Endothelial cell of umbilical vein (primary cell): Measurements from ENCODE around the gene PHF2. TPM values are rescaled to one million over a fixed set of nuclear protein-coding genes. Genes with fewer than 3 reads are reported as not detected.

Experiments used
- BruUV-seq: library from RNA; stranded (reverse); fragments of 400-500 nt; replicated peaks from 2 replicates; lab custom pipeline; 2021; lab: Mats Ljungman, UMichigan
- CTCF ChIA-PET: fragments of 300-600, 350-600 bp; sonication (Branson Sonifier 250); formaldehyde crosslinking; loops from one replicate; lab custom pipeline; 2021; ENCODE audit warnings: antibody characterized with exemption, inconsistent platforms; lab: Charles Lee
- POLR2A ChIA-PET: fragments of 300-600, 350-600 bp; sonication (Branson Sonifier 250); formaldehyde crosslinking; loops from one replicate; lab custom pipeline; 2021; ENCODE audit warnings: antibody characterized with exemption, inconsistent platforms; lab: Charles Lee
- DNase-seq: peaks from one replicate; pipeline ENCODE4 v3.0.0-alpha.2; 2011; ENCODE audit warnings: low read depth, low spot score
- FAIRE-seq: peaks from 2 replicates; lab custom pipeline; 2011; peaks lifted over from hg19 to GRCh38; lab: Jason Lieb, UNC
- H2AFZ ChIP-seq: 2 replicates; pipeline ENCODE4 v1.6.0; 2012; ENCODE audit warnings: low read depth, low read length, control low read depth, inconsistent platforms
- H3K27ac ChIP-seq: 2 replicates; pipeline ENCODE4 v1.5.1; 2011; ENCODE audit warnings: low read depth, mild to moderate bottlenecking, control low read depth, low read length, moderate library complexity; ENCODE audit not compliant: insufficient read depth
- H3K27me3 ChIP-seq, 2 experiments: 2 replicates each; pipeline versions ENCODE4 v1.6.0 to v1.6.1; 2011; ENCODE audit warnings: low read length in 2 of 2, mixed read lengths in 1 of 2; ENCODE audit not compliant: control insufficient read depth in 2 of 2, insufficient read depth in 2 of 2
- H3K36me3 ChIP-seq, 2 experiments: 2 replicates in 1 of 2; 3 replicates in 1 of 2; pipeline ENCODE4 v1.5.1; 2011; ENCODE audit warnings: low read length in 2 of 2, mild to moderate bottlenecking in 1 of 2, moderate library complexity in 1 of 2; ENCODE audit not compliant: control insufficient read depth in 2 of 2, insufficient read depth in 2 of 2; ENCODE audit errors: extremely low read depth in 1 of 2
- H3K4me1 ChIP-seq: 3 replicates; pipeline ENCODE4 v1.5.1; 2011; ENCODE audit warnings: mild to moderate bottlenecking, low read length; ENCODE audit not compliant: control insufficient read depth, insufficient read depth; ENCODE audit errors: extremely low read depth
- H3K4me2 ChIP-seq: 2 replicates; pipeline ENCODE4 v1.6.1; 2011; ENCODE audit warnings: low read length, control low read depth, mixed read lengths; ENCODE audit not compliant: insufficient read depth
- H3K4me3 ChIP-seq, 3 experiments: fragments of 200-600 bp in 1 of 3; sonication (generic), shearing (Covaris generic) in 1 of 3; replicated peaks in 1 of 3; 2 replicates each; pipeline ENCODE4 v1.5.1; 2011 to 2016; ENCODE audit warnings: control low read depth in 3 of 3, low read length in 3 of 3, mild to moderate bottlenecking in 2 of 3, inconsistent platforms in 1 of 3, low read depth in 1 of 3, moderate library complexity in 1 of 3; ENCODE audit not compliant: insufficient read depth in 1 of 3
- H3K79me2 ChIP-seq: 2 replicates; pipeline ENCODE4 v1.6.0; 2012; ENCODE audit warnings: low read length, inconsistent platforms; ENCODE audit not compliant: control insufficient read depth, insufficient read depth
- H3K9ac ChIP-seq: replicated peaks from 2 replicates; pipeline ENCODE3; 2011; ENCODE audit warnings: low read length, control low read depth; ENCODE audit not compliant: insufficient read depth; ENCODE audit errors: extremely low read depth
- H3K9me1 ChIP-seq: replicated peaks from 3 replicates; pipeline ENCODE4 v1.6.0; 2011; ENCODE audit warnings: mild to moderate bottlenecking, low read length; ENCODE audit not compliant: control insufficient read depth, insufficient read depth; ENCODE audit errors: extremely low read depth
- H3K9me3 ChIP-seq: replicated peaks from 2 replicates; pipeline ENCODE4 v1.5.1; 2012; ENCODE audit warnings: low read length, inconsistent platforms; ENCODE audit not compliant: control insufficient read depth, insufficient read depth
- H4K20me1 ChIP-seq: replicated peaks from 2 replicates; pipeline ENCODE3; 2011; ENCODE audit warnings: mild to moderate bottlenecking, low read length; ENCODE audit not compliant: control insufficient read depth, insufficient read depth; ENCODE audit errors: extremely low read depth
- EZH2 ChIP-seq: IDR thresholded peaks from 2 replicates; pipeline ENCODE4 v1.6.1; 2012; ENCODE audit warnings: borderline replicate concordance, low read depth, mild to moderate bottlenecking, moderate library complexity, low read length, inconsistent platforms; ENCODE audit not compliant: severe bottlenecking
- FOS ChIP-seq: IDR thresholded peaks from 2 replicates; pipeline ENCODE4 v1.6.1; 2011; ENCODE audit warnings: mild to moderate bottlenecking, low read length, moderate library complexity, borderline replicate concordance; ENCODE audit not compliant: insufficient read depth
- JUN ChIP-seq: IDR thresholded peaks from 2 replicates; pipeline ENCODE4 v1.6.1; 2011; ENCODE audit warnings: borderline replicate concordance, low read depth; ENCODE audit not compliant: insufficient read length, insufficient read depth
- MYC ChIP-seq: IDR thresholded peaks from one replicate; pipeline ENCODE4 v1.6.1; 2011; ENCODE audit warnings: mild to moderate bottlenecking, low read depth, low read length
- POLR2A ChIP-seq: IDR thresholded peaks from 2 replicates; pipeline ENCODE4 v1.6.1; 2012; ENCODE audit warnings: low read depth, mild to moderate bottlenecking, control low read depth, low read length
- POLR2AphosphoS5 ChIP-seq: IDR thresholded peaks from 2 replicates; pipeline ENCODE4 v1.6.1; 2012; ENCODE audit warnings: low read depth, mild to moderate bottlenecking, control low read depth, low read length, moderate library complexity; ENCODE audit not compliant: insufficient read depth
- dilution Hi-C: fragments of 300-500 bp; cut with MboI; formaldehyde crosslinking; loops from one replicate; pipeline ENCODE4 v1.15.0; 2019; ENCODE audit warnings: low sequenced_read_pairs; ENCODE audit not compliant: extremely low pct_ligation_motif_present
- intact Hi-C: fragments of 100-400 bp; cut with micrococcal nuclease; formaldehyde crosslinking; loops from one replicate; pipeline ENCODE4 v1.10.0; 2022
- polyA plus RNA-seq, 4 experiments: library from polyadenylated mRNA; depleted of rRNA in 3 of 4; stranded (reverse) in 3 of 4; unstranded in 1 of 4; fragments of >200 nt; gene quantifications; 2 replicates each; pipeline versions ENCODE4 v1.2.1 to v1.2.3, GENCODE V29; 2011 to 2012; ENCODE audit warnings: missing spikeins in 1 of 4
- total RNA-seq: library from RNA; stranded (reverse); gene quantifications from 2 replicates; pipeline ENCODE4 v1.2.3, GENCODE V29; 2021
- TF ChIP-seq, protein P1 (sequence below), 2 donors: IDR thresholded peaks; 1 replicate in 1 of 2; 2 replicates in 1 of 2; pipeline ENCODE4 v1.5.1; 2011; ENCODE audit warnings: low read length in 2 of 2, mild to moderate bottlenecking in 2 of 2, moderate library complexity in 2 of 2, control low read depth in 1 of 2, inconsistent platforms in 1 of 2, low read depth in 1 of 2; ENCODE audit not compliant: insufficient read depth in 1 of 2; ENCODE audit errors: extremely low read depth in 1 of 2

The PHF2 gene
- total and polyA plus RNA-seq, 2 donors (not counting 3 experiments of a cell fraction or from before 2014, with no cell fraction given), result 9.8 to 22.5 TPM

DNA sequence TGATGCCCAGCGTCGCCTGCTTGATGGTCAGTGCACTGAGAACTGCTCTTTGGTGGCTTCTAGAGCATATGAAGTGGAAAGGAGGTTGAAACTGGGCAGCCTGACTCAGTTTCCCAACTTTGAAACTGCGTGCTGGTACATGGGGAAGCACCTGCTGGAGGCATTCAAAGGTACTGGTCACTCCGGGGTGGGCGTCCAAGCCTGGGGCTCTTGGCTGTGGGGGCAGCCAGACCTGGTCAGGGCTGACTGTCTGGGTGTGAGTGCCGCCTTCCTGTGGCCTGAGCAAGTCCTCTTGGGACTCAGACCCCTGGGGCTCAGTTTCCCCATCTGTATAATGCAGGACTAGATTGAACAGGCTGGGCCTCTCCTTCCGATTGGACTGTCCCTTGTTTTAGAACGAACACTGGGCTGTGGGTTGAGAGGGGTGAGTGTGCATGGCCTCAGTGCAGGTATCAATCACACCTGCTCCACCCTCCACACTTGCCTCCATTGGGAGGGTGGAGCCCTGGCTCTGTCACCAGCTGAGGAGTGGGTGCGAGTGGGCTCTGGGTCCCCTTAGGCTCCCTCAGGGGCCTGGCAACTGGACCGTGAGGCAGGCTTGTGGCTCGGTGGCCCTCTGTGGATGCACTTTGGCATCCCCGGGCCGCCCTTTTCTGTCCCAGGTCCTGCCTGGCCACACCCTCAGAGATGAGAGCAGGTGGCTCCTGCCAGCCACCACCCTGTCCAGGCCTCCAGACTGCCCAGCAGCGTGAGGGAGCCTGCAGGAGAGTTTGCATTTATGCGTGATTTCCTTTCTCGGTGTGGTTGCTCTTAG, 80.2 kb downstream of the PHF2 start:
- DNase-seq (no peak), FAIRE-seq (no peak)
- no TSS peak for BruUV-seq
- H3K9me1 ChIP-seq, result no peaks in the 10 kb centered on the region
- no peak overlapping the region for H3K27ac ChIP-seq
- H2AFZ ChIP-seq, result no peak overlapping the region
- POLR2A ChIA-PET, result no interaction called here
- H4K20me1 ChIP-seq, result no peaks in the 10 kb centered on the region
- CTCF ChIA-PET, result no interaction called here
- no peaks in the 10 kb centered on the region for H3K4me1 ChIP-seq
- no peaks in the 10 kb centered on the region for H3K9me3 ChIP-seq
- no peak overlapping the region for H3K4me3 ChIP-seq
- H3K79me2 ChIP-seq, result no peaks in the 10 kb centered on the region
- TF ChIP-seq POLR2A (no peak), EZH2 (no peak), FOS (no peak), MYC (no peak), POLR2AphosphoS5 (no peak), JUN (no peak)
- TF ChIP-seq, protein P1, sequence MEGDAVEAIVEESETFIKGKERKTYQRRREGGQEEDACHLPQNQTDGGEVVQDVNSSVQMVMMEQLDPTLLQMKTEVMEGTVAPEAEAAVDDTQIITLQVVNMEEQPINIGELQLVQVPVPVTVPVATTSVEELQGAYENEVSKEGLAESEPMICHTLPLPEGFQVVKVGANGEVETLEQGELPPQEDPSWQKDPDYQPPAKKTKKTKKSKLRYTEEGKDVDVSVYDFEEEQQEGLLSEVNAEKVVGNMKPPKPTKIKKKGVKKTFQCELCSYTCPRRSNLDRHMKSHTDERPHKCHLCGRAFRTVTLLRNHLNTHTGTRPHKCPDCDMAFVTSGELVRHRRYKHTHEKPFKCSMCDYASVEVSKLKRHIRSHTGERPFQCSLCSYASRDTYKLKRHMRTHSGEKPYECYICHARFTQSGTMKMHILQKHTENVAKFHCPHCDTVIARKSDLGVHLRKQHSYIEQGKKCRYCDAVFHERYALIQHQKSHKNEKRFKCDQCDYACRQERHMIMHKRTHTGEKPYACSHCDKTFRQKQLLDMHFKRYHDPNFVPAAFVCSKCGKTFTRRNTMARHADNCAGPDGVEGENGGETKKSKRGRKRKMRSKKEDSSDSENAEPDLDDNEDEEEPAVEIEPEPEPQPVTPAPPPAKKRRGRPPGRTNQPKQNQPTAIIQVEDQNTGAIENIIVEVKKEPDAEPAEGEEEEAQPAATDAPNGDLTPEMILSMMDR (IDR thresholded peaks at IDR 0.05; ENCODE audit: extremely low read depth in 1 of 2, insufficient read depth in 1 of 2, low read depth in 1 of 2, low read length in 2 of 2), result no peak
- intact Hi-C loops, result no loop called here
- dilution Hi-C loops, result no loop called here
- H3K27me3 ChIP-seq, result no peaks in the 10 kb centered on the region
- peaks cover 0 to 21% of the 10 kb centered on the region in 2 experiments for H3K36me3 ChIP-seq
- no peak overlapping the region for H3K9ac ChIP-seq
- no peak overlapping the region for H3K4me2 ChIP-seq
